LNCaP clone FGC (cell line): ENCODE results near the gene CAMK2G.

Source experiments
- DNase-seq: peaks from one replicate; pipeline ENCODE4 v3.0.0-alpha.2; 2011; ENCODE audit warnings: low read depth
- H3K4me3 ChIP-seq: 2 replicates; pipeline ENCODE4 v1.5.1; 2011; ENCODE audit warnings: mild to moderate bottlenecking, low read depth, low read length, control low read depth
- TF ChIP-seq, protein P1 (sequence below): IDR thresholded peaks from 2 replicates; pipeline ENCODE4 v1.5.1; 2012; ENCODE audit warnings: mild to moderate bottlenecking; ENCODE audit not compliant: control insufficient read depth, insufficient read depth; ENCODE audit errors: extremely low read depth

Gene CAMK2G

DNA sequence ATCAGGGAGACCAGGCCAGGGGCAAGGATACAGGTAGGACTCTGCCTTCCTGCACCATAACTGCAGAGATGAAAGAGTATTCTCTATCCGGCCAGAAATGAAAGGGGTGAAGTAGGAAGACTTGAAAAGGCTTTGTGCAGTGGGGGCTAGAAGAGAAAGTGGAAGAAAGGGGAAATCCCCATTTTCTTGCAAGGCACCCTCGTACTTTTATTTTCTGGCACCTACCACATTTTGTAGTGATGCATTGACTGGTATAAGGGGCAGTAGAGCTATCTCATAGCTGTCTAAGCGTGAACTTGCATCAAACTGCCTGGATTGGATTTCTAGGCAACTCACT, 752 bp upstream of the CAMK2G start:
- TF ChIP-seq, protein P1, sequence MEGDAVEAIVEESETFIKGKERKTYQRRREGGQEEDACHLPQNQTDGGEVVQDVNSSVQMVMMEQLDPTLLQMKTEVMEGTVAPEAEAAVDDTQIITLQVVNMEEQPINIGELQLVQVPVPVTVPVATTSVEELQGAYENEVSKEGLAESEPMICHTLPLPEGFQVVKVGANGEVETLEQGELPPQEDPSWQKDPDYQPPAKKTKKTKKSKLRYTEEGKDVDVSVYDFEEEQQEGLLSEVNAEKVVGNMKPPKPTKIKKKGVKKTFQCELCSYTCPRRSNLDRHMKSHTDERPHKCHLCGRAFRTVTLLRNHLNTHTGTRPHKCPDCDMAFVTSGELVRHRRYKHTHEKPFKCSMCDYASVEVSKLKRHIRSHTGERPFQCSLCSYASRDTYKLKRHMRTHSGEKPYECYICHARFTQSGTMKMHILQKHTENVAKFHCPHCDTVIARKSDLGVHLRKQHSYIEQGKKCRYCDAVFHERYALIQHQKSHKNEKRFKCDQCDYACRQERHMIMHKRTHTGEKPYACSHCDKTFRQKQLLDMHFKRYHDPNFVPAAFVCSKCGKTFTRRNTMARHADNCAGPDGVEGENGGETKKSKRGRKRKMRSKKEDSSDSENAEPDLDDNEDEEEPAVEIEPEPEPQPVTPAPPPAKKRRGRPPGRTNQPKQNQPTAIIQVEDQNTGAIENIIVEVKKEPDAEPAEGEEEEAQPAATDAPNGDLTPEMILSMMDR: no peak
- DNase-seq: no peak
- H3K4me3 ChIP-seq: peak overlapping the region; percentile 58

DNA sequence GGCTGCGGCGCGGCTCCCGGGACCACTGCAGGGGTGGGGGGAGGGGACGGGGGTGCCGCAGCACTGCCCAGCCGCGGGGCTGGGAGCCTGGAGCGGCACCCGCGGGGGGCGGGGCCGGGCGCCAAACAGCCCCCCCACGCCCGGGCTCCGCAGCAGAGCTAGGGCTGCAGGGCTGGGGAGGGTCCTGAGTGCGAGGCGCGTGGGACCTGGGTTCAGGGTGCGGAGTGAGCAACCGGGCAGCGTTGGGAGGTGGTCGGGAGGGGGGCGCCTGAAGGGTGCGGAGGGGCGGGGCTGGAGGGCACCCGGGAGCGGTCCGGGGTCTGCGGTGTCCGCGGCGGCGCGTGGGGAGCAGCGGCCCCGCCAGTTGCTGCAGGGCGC, 528 bp downstream of the CAMK2G start:
- TF ChIP-seq, protein P1: no peak
- DNase-seq: no peak
- H3K4me3 ChIP-seq: peak overlapping the region; percentile 58

GRCh38 chr10:73873142-73873837, 1.1 kb downstream of the CAMK2G start:
- no peak for DNase-seq
- TF ChIP-seq, protein P1: no peak
- H3K4me3 ChIP-seq: peak overlapping the region; percentile 58

GRCh38 chr10:73872190-73872710, 2.1 kb downstream of the CAMK2G start:
- no peak for DNase-seq
- TF ChIP-seq, protein P1: no peak
- no peak overlapping the region for H3K4me3 ChIP-seq

- TF ChIP-seq, protein P1: no peak
- H3K4me3 ChIP-seq: no peak overlapping the region
- no peak for DNase-seq
Observed at GRCh38 chr10:73871295-73872189, 2.8 kb downstream of the CAMK2G start.

- TF ChIP-seq, protein P1: no peak
- no peak for DNase-seq
Observed at GRCh38 chr10:73868655-73869195, 5.6 kb downstream of the CAMK2G start.

More at GRCh38 chr10:73868655-73869195, 5.6 kb downstream of the CAMK2G start:
- no peak overlapping the region for H3K4me3 ChIP-seq
